ENCODE results near the gene NAA38. TPM values are rescaled to one million over a fixed set of nuclear protein-coding genes. Genes with fewer than 3 reads are reported as not detected.

NAA38 gene
- total RNA-seq, 4 donors from 2014 or later: 57.4 to 133 (median 96.6) TPM

GRCh38 chr17:7880076-7880868 is 22.9 kb upstream of the NAA38 start:
- H3K27ac ChIP-seq: no peak overlapping the region
- H3K27me3 ChIP-seq: peaks cover 12 to 30% (median 27%) of the 10 kb centered on the region in 3 donors
- no peaks in the 10 kb centered on the region for H3K36me3 ChIP-seq
- in situ Hi-C loops (cut with MboI; ENCODE audit: low sequenced_read_pairs in 4 of 4) (loop anchor here in 1 of 4 donors (25.0 kb wide), 1 partner anchor 143 kb away; no protein-coding TSS in a partner anchor), intact Hi-C loops (cut with DNase I; ENCODE audit: low total_unique reads) (loop anchor here (10.0 kb wide), 1 partner anchor 175 kb away; no protein-coding TSS in a partner anchor)
- ATAC-seq (no peak), DNase-seq (no peak)
- H3K4me1 ChIP-seq: no peaks in the 10 kb centered on the region
- H3K4me3 ChIP-seq: no peak overlapping the region
- TF ChIP-seq CTCF (IDR thresholded peaks at IDR 0.05 in 4 of 5, conservative IDR thresholded peaks at IDR 0.05 in 1 of 5) (no peak), POLR2A (IDR thresholded peaks at IDR 0.05) (no peak)
- H3K9me3 ChIP-seq: no peaks in the 10 kb centered on the region

DNA sequence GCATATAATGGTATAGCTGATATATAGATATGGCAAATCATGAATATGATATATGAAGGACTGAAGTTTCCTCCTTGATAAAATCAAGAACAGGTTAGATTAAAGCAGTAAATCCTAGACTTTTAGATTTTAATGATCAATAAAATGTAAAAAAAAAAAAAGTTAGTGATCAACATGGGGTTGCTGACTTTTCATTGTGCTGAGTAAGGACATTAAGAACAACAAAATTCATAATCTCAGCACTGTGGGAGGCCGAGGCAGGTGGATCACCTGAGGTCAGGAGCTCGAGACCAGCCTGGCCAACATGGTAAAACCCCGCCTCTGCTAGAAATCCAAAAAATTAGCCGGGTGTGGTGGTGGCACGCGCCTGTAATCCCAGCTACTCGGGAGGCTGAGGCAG is 20.9 kb upstream of the NAA38 start:
- Histone ChIP-seq H3K36me3 (no peaks in the 10 kb centered on the region), H3K4me1 (no peaks in the 10 kb centered on the region), H3K4me3 (no peak overlapping the region), H3K9me3 (no peaks in the 10 kb centered on the region), H3K27ac (no peak overlapping the region), H3K27me3 (peaks cover 7 to 24% (median 17%) of the 10 kb centered on the region in 3 donors)
- intact Hi-C loops (cut with DNase I; ENCODE audit: low total_unique reads) (no loop called here), in situ Hi-C loops (cut with MboI; ENCODE audit: low sequenced_read_pairs in 4 of 4) (loop anchor here in 1 of 4 donors (25.0 kb wide), 1 partner anchor 141 kb away; no protein-coding TSS in a partner anchor)
- DNase-seq (no peak), ATAC-seq (no peak)
- TF ChIP-seq CTCF (IDR thresholded peaks at IDR 0.05 in 4 of 5, conservative IDR thresholded peaks at IDR 0.05 in 1 of 5) (no peak), POLR2A (IDR thresholded peaks at IDR 0.05) (no peak)

- DNase-seq: no peak
- no peaks in the 10 kb centered on the region for H3K36me3 ChIP-seq
- no peak for ATAC-seq
Measured at GRCh38 chr17:7875804-7876370, 18.5 kb upstream of the NAA38 start.

GRCh38 chr17:7873051-7873450 is 15.7 kb upstream of the NAA38 start:
- DNase-seq (no peak), ATAC-seq (no peak)
- H3K9me3 ChIP-seq: no peaks in the 10 kb centered on the region
- no peaks in the 10 kb centered on the region for H3K4me1 ChIP-seq
- H3K27me3 ChIP-seq: peaks cover 0 to 3% (median 0%) of the 10 kb centered on the region in 3 donors
- no peak for TF ChIP-seq POLR2A (IDR thresholded peaks at IDR 0.05)
- TF ChIP-seq CTCF (IDR thresholded peaks at IDR 0.05 in 4 of 5, conservative IDR thresholded peaks at IDR 0.05 in 1 of 5): no peak
- no peak overlapping the region for H3K4me3 ChIP-seq
- intact Hi-C loops (cut with DNase I; ENCODE audit: low total_unique reads): no loop called here
- H3K27ac ChIP-seq: no peak overlapping the region
- H3K36me3 ChIP-seq: no peaks in the 10 kb centered on the region
- in situ Hi-C loops (cut with MboI; ENCODE audit: low sequenced_read_pairs in 4 of 4): loop anchor here in 2 of 4 donors (25.0 kb wide), 1 partner anchor 114 kb away; no protein-coding TSS in a partner anchor

More at GRCh38 chr17:7875804-7876370, 18.5 kb upstream of the NAA38 start:
- no peak overlapping the region for H3K27ac ChIP-seq
- TF ChIP-seq CTCF (IDR thresholded peaks at IDR 0.05 in 4 of 5, conservative IDR thresholded peaks at IDR 0.05 in 1 of 5) (no peak), POLR2A (IDR thresholded peaks at IDR 0.05) (no peak)
- H3K4me1 ChIP-seq: no peaks in the 10 kb centered on the region
- peaks cover 0 to 17% (median 8%) of the 10 kb centered on the region in 3 donors for H3K27me3 ChIP-seq
- intact Hi-C loops (cut with DNase I; ENCODE audit: low total_unique reads) (no loop called here), in situ Hi-C loops (cut with MboI; ENCODE audit: low sequenced_read_pairs in 4 of 4) (loop anchor here in 1 of 4 donors (25.0 kb wide), 1 partner anchor 139 kb away; no protein-coding TSS in a partner anchor)
- no peaks in the 10 kb centered on the region for H3K9me3 ChIP-seq
- H3K4me3 ChIP-seq: no peak overlapping the region

All from gastrocnemius medialis (tissue), 4 donors.